ENCODE results near the gene PRLR.

DNA sequence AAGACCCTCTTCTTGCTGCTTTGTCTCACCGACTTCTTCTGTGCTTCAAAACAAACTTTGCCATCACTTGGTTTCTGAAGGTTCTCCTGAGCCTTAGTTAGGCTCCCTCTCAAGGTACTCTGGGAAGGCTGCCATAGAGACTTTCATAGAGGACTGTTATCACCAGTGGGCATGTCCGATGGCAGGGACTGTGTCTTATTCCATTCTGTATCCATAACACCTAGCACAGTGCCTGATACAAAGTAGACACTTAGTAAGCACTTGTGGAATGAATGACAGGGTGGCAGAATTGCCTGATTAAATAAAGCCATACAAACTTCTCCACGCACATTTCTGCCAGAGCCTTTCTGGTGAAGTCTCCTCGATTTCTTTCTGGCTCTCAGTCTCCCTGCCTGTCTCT, 215.2 kb downstream of the PRLR start:
- no peak for TF ChIP-seq EZH2 (IDR thresholded peaks at IDR 0.05; ENCODE audit: borderline replicate concordance, insufficient read depth, low read length, poor library complexity, severe bottlenecking)
- TF ChIP-seq, protein P1, sequence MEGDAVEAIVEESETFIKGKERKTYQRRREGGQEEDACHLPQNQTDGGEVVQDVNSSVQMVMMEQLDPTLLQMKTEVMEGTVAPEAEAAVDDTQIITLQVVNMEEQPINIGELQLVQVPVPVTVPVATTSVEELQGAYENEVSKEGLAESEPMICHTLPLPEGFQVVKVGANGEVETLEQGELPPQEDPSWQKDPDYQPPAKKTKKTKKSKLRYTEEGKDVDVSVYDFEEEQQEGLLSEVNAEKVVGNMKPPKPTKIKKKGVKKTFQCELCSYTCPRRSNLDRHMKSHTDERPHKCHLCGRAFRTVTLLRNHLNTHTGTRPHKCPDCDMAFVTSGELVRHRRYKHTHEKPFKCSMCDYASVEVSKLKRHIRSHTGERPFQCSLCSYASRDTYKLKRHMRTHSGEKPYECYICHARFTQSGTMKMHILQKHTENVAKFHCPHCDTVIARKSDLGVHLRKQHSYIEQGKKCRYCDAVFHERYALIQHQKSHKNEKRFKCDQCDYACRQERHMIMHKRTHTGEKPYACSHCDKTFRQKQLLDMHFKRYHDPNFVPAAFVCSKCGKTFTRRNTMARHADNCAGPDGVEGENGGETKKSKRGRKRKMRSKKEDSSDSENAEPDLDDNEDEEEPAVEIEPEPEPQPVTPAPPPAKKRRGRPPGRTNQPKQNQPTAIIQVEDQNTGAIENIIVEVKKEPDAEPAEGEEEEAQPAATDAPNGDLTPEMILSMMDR (IDR thresholded peaks at IDR 0.05; ENCODE audit: poor library complexity, severe bottlenecking), result no peak
- TF ChIP-seq POLR2AphosphoS5 (IDR thresholded peaks at IDR 0.05), result no peak
- TF ChIP-seq RAD21 (conservative IDR thresholded peaks at IDR 0.05), result no peak
- no peak for TF ChIP-seq EP300 (conservative IDR thresholded peaks at IDR 0.05; ENCODE audit: poor library complexity, severe bottlenecking)

Data from neural cell (in vitro differentiated cells).